Mesodermal cell (in vitro differentiated cells): ENCODE data around the gene MFAP3.
"Not testable (repeated sequence)": the region's sequence is repeated elsewhere in the genome, so short reads cannot be mapped to it uniquely, and the experiment has no call there.

ENCODE experiments used
- H3K27ac ChIP-seq: 2 replicates; pipeline ENCODE4 v1.7.0; 2013; ENCODE audit warnings: mild to moderate bottlenecking, low read depth, low read length, moderate library complexity; ENCODE audit not compliant: severe bottlenecking
- H3K36me3 ChIP-seq: 2 replicates; pipeline ENCODE4 v1.7.1; 2013; ENCODE audit warnings: mild to moderate bottlenecking, low read length, moderate library complexity; ENCODE audit not compliant: control insufficient read depth, insufficient read depth
- H3K4me1 ChIP-seq: one replicate; pipeline ENCODE4 v1.7.1; 2013; ENCODE audit warnings: mild to moderate bottlenecking, low read length; ENCODE audit not compliant: insufficient read depth, control insufficient read depth, poor library complexity, severe bottlenecking
- H3K4me3 ChIP-seq: 2 replicates; pipeline ENCODE4 v1.7.0; 2013; ENCODE audit warnings: low read length, control low read depth, mild to moderate bottlenecking; ENCODE audit not compliant: insufficient read depth, poor library complexity, severe bottlenecking; ENCODE audit errors: extremely low read depth
- H3K9me3 ChIP-seq: 2 replicates; pipeline ENCODE4 v1.7.1; 2013; ENCODE audit warnings: mild to moderate bottlenecking, low read length, moderate library complexity; ENCODE audit not compliant: control insufficient read depth
- WGBS, 2 experiments: methylation state at CpG; one replicate each; pipeline ENCODE4 v1.1.5; 2013; ENCODE audit warnings: missing lambda C conversion rate in 2 of 2; ENCODE audit not compliant: insufficient coverage in 2 of 2; 5-methylcytosine and 5-hydroxymethylcytosine counted together

The MFAP3 gene

GRCh38 chr5:154018919-154019318 is 19.8 kb upstream of the MFAP3 start:
- H3K4me1 ChIP-seq, H3K4me3 ChIP-seq, H3K9me3 ChIP-seq, H3K27ac ChIP-seq: not testable (repeated sequence)
- WGBS, 2 experiments = 75% methylated on average over 1 of the region's 1 CpG; no CpG with 5 or more reads in 1 of the 2 experiments
- peaks cover 15% of the 10 kb centered on the region for H3K36me3 ChIP-seq

- Histone ChIP-seq H3K4me1 (no peaks in the 10 kb centered on the region), H3K27ac (no peak overlapping the region), H3K36me3 (peaks cover 13% of the 10 kb centered on the region), H3K4me3 (no peak overlapping the region), H3K9me3 (no peaks in the 10 kb centered on the region)
These were observed 12.8 kb upstream of the MFAP3 start for GRCh38 chr5:154025951-154026350.

GRCh38 chr5:154031937-154032489 is 6.8 kb upstream of the MFAP3 start:
- H3K27ac ChIP-seq = no peak overlapping the region
- WGBS, 2 experiments = 94 to 100% methylated on average over 2 of the region's 2 CpGs

GRCh38 chr5:154034944-154035343 is 3.8 kb upstream of the MFAP3 start:
- H3K4me3 ChIP-seq = no peak overlapping the region
- H3K9me3 ChIP-seq = no peaks in the 10 kb centered on the region
- no peak overlapping the region for H3K27ac ChIP-seq
- H3K36me3 ChIP-seq = peaks cover 8% of the 10 kb centered on the region
- no peaks in the 10 kb centered on the region for H3K4me1 ChIP-seq
- 95 to 100% methylated on average over 2 of the region's 3 CpGs for WGBS, 2 experiments

More at GRCh38 chr5:154031937-154032489, 6.8 kb upstream of the MFAP3 start:
- Histone ChIP-seq H3K9me3 (no peaks in the 10 kb centered on the region), H3K4me1 (no peaks in the 10 kb centered on the region), H3K4me3 (no peak overlapping the region), H3K36me3 (peaks cover 8% of the 10 kb centered on the region)

GRCh38 chr5:154038261-154038706 is 483 bp upstream of the MFAP3 start:
- H3K4me3 ChIP-seq = peak overlapping the region; percentile 86
- H3K27ac ChIP-seq = peak overlapping the region; percentile 73
- 2 to 7% methylated on average over 18 to 21 of the region's 22 CpGs for WGBS, 2 experiments
- no peaks in the 10 kb centered on the region for H3K4me1 ChIP-seq
- H3K9me3 ChIP-seq = no peaks in the 10 kb centered on the region
- H3K36me3 ChIP-seq = peaks cover 14% of the 10 kb centered on the region

- no peaks in the 10 kb centered on the region for H3K9me3 ChIP-seq
- no peaks in the 10 kb centered on the region for H3K4me1 ChIP-seq
- peak overlapping the region; percentile 86 for H3K4me3 ChIP-seq
- peaks cover 21% of the 10 kb centered on the region for H3K36me3 ChIP-seq
- WGBS, 2 experiments = no CpG with 5 or more reads among the region's 1 CpG
- no peak overlapping the region for H3K27ac ChIP-seq
These were observed 677 bp downstream of the MFAP3 start for GRCh38 chr5:154039458-154039829.

- Histone ChIP-seq H3K4me1 (no peaks in the 10 kb centered on the region), H3K36me3 (peaks cover 29% of the 10 kb centered on the region), H3K9me3 (no peaks in the 10 kb centered on the region), H3K27ac (no peak overlapping the region), H3K4me3 (no peak overlapping the region)
- no CpG with 5 or more reads among the region's 2 CpGs for WGBS, 2 experiments
These were observed 4.0 kb downstream of the MFAP3 start for GRCh38 chr5:154042766-154043165.

GRCh38 chr5:154044099-154044498 is 5.3 kb downstream of the MFAP3 start:
- Histone ChIP-seq H3K27ac (no peak overlapping the region), H3K4me3 (no peak overlapping the region), H3K36me3 (peaks cover 29% of the 10 kb centered on the region), H3K9me3 (no peaks in the 10 kb centered on the region), H3K4me1 (no peaks in the 10 kb centered on the region)
- 100% methylated on average over 2 of the region's 3 CpGs for WGBS, 2 experiments

GRCh38 chr5:154044581-154044980 is 5.8 kb downstream of the MFAP3 start:
- Histone ChIP-seq H3K4me1 (no peaks in the 10 kb centered on the region), H3K4me3 (no peak overlapping the region), H3K27ac (no peak overlapping the region), H3K9me3 (no peaks in the 10 kb centered on the region), H3K36me3 (peaks cover 29% of the 10 kb centered on the region)
- WGBS, 2 experiments = no CpG with 5 or more reads among the region's 2 CpGs

- H3K4me3 ChIP-seq = no peak overlapping the region
- H3K4me1 ChIP-seq = no peaks in the 10 kb centered on the region
- no peaks in the 10 kb centered on the region for H3K9me3 ChIP-seq
- WGBS, 2 experiments = 93 to 100% methylated on average over 5 to 7 of the region's 7 CpGs
- peaks cover 29% of the 10 kb centered on the region for H3K36me3 ChIP-seq
- H3K27ac ChIP-seq = no peak overlapping the region
These were observed 7.7 kb downstream of the MFAP3 start for GRCh38 chr5:154046486-154046885.

GRCh38 chr5:154047324-154047723 is 8.6 kb downstream of the MFAP3 start:
- Histone ChIP-seq H3K36me3 (peaks cover 32% of the 10 kb centered on the region), H3K9me3 (no peaks in the 10 kb centered on the region), H3K4me3 (no peak overlapping the region), H3K4me1 (no peaks in the 10 kb centered on the region), H3K27ac (no peak overlapping the region)
- WGBS, 2 experiments = 92% methylated on average over 2 to 3 of the region's 3 CpGs
